Stimulated activated CD8-positive, alpha-beta memory T cell treated with anti-CD3 and anti-CD28 coated beads, Interleukin-7, amount 100 ng/mL, for 48 hours (primary cell): ENCODE data around the gene CDC14B.
"Not testable (repeated sequence)": the region's sequence is repeated elsewhere in the genome, so short reads cannot be mapped to it uniquely, and the experiment has no call there.

Experiments used
- DNase-seq, 2 donors: peaks; one replicate each; pipeline ENCODE4 v3.0.0-alpha.2; 2020; ENCODE audit warnings: low read depth in 1 of 2; ENCODE audit errors: extremely low read depth in 1 of 2

The CDC14B gene

GRCh38 chr9:96553070-96553469 is 66.6 kb downstream of the CDC14B start:
- DNase-seq = no peak

- no peak for DNase-seq
These were observed 68.2 kb downstream of the CDC14B start for GRCh38 chr9:96551403-96551802.

GRCh38 chr9:96550659-96551058 is 69.0 kb downstream of the CDC14B start:
- DNase-seq = no peak

GRCh38 chr9:96543131-96543530 is 76.5 kb downstream of the CDC14B start:
- DNase-seq = not testable (repeated sequence)

GRCh38 chr9:96540106-96540505 is 79.5 kb downstream of the CDC14B start:
- DNase-seq = no peak

- DNase-seq = no peak
These were observed 87.5 kb downstream of the CDC14B start for GRCh38 chr9:96532173-96532572.

- DNase-seq = no peak
These were observed 94.9 kb downstream of the CDC14B start for GRCh38 chr9:96524764-96525163.

GRCh38 chr9:96524045-96524444 is 95.6 kb downstream of the CDC14B start:
- no peak for DNase-seq

- DNase-seq = no peak
These were observed 96.3 kb downstream of the CDC14B start for GRCh38 chr9:96523374-96523773.

- DNase-seq = no peak
These were observed 97.3 kb downstream of the CDC14B start for GRCh38 chr9:96522366-96522765.

- no peak for DNase-seq
These were observed 99.9 kb downstream of the CDC14B start for GRCh38 chr9:96519787-96520186.

GRCh38 chr9:96519095-96519494 is 100.5 kb downstream of the CDC14B start:
- DNase-seq = no peak

GRCh38 chr9:96515621-96516470 is 103.8 kb downstream of the CDC14B start:
- DNase-seq = no peak

GRCh38 chr9:96514800-96515158 is 104.9 kb downstream of the CDC14B start:
- no peak for DNase-seq

- no peak for DNase-seq
These were observed 105.4 kb downstream of the CDC14B start for GRCh38 chr9:96514108-96514799.

- DNase-seq = no peak
These were observed 106.0 kb downstream of the CDC14B start for GRCh38 chr9:96513622-96514021.

- DNase-seq = no peak
These were observed 107.4 kb downstream of the CDC14B start for GRCh38 chr9:96512240-96512639.

- DNase-seq = no peak
These were observed 109.4 kb downstream of the CDC14B start for GRCh38 chr9:96510258-96510657.

- DNase-seq = no peak
These were observed 109.8 kb downstream of the CDC14B start for GRCh38 chr9:96509848-96510247.

- DNase-seq = no peak
These were observed 110.6 kb downstream of the CDC14B start for GRCh38 chr9:96509026-96509425.

- no peak for DNase-seq
These were observed 111.3 kb downstream of the CDC14B start for GRCh38 chr9:96508227-96508940.
